WTC11 (cell line): ENCODE measurements around the gene KCNJ6.

Experiments used
- CREB1 ChIP-seq: sonication (generic); formaldehyde crosslinking; IDR thresholded peaks from 2 replicates; pipeline ENCODE4 v1.8.0; 2023; ENCODE audit warnings: mild to moderate bottlenecking, missing genetic modification reagents
- JUN ChIP-seq: sonication (generic); formaldehyde crosslinking; IDR thresholded peaks from 2 replicates; pipeline ENCODE4 v1.8.0; 2023; ENCODE audit warnings: mild to moderate bottlenecking, missing genetic modification reagents
- ZNF232 ChIP-seq: sonication (generic); formaldehyde crosslinking; IDR thresholded peaks from 2 replicates; pipeline ENCODE4 v1.8.0; 2022; ENCODE audit warnings: mild to moderate bottlenecking, missing genetic modification reagents
- TF ChIP-seq, protein P1 (sequence below): fragments of 200-600 bp; IDR thresholded peaks from 2 replicates; pipeline ENCODE4 v1.8.0; 2022; ENCODE audit warnings: antibody characterized with exemption
- TF ChIP-seq, protein P2 (sequence below): sonication (generic); formaldehyde crosslinking; IDR thresholded peaks from 2 replicates; pipeline ENCODE4 v1.8.1; 2023; ENCODE audit warnings: mild to moderate bottlenecking, missing genetic modification reagents, borderline replicate concordance

DNA sequence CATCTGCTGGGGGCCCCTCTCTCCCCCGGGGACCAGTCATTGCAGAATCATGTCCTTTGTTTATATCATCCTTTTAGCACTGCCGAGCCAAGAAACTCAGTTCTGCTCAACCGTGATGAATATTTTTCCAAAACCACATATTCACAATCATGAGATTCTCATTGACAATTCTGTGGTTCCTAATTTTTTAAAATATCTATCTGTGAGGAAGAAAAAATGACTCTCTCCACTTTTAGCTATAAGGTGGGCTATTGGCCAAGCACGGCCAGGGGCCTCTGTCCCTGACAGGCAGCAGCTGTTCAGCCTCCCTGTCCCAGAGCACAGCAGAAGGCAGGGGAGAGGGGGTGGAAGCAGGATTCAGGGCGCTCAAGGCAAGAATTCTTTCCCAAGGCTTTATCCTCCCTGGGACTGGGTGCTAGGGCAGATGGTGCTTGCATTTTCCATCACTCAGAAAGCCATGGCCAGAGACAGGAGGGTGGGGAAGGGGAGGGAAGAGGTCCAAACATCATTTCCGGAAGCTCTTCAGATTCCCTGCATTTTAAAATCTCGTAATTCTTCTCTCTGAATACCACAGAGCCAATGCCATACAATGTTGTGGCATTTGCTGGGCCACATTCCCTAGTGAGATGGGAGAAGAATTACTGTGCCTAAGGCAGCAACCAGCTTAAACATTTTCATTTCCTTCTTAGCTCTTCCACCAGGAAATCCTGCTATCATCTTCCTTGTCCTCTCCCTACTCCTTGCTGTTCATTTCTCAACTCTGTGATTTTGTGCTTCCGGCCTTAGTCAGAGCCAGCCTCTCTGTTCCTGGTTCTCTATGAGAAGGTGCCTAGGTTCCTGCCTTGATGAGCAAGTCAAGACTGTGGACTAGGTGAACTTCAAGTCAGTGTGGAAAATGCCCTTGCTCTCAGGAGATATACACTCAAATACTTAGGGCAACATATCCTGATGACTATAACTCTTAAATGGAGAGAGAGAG is 60.3 kb downstream of the KCNJ6 start:
- no peak for TF ChIP-seq JUN (CRISPR knock-in tag)
- TF ChIP-seq ZNF232 (CRISPR knock-in tag) = no peak
- no peak for TF ChIP-seq CREB1 (CRISPR knock-in tag)
- TF ChIP-seq, protein P1, sequence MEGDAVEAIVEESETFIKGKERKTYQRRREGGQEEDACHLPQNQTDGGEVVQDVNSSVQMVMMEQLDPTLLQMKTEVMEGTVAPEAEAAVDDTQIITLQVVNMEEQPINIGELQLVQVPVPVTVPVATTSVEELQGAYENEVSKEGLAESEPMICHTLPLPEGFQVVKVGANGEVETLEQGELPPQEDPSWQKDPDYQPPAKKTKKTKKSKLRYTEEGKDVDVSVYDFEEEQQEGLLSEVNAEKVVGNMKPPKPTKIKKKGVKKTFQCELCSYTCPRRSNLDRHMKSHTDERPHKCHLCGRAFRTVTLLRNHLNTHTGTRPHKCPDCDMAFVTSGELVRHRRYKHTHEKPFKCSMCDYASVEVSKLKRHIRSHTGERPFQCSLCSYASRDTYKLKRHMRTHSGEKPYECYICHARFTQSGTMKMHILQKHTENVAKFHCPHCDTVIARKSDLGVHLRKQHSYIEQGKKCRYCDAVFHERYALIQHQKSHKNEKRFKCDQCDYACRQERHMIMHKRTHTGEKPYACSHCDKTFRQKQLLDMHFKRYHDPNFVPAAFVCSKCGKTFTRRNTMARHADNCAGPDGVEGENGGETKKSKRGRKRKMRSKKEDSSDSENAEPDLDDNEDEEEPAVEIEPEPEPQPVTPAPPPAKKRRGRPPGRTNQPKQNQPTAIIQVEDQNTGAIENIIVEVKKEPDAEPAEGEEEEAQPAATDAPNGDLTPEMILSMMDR = no peak
- TF ChIP-seq, protein P2, sequence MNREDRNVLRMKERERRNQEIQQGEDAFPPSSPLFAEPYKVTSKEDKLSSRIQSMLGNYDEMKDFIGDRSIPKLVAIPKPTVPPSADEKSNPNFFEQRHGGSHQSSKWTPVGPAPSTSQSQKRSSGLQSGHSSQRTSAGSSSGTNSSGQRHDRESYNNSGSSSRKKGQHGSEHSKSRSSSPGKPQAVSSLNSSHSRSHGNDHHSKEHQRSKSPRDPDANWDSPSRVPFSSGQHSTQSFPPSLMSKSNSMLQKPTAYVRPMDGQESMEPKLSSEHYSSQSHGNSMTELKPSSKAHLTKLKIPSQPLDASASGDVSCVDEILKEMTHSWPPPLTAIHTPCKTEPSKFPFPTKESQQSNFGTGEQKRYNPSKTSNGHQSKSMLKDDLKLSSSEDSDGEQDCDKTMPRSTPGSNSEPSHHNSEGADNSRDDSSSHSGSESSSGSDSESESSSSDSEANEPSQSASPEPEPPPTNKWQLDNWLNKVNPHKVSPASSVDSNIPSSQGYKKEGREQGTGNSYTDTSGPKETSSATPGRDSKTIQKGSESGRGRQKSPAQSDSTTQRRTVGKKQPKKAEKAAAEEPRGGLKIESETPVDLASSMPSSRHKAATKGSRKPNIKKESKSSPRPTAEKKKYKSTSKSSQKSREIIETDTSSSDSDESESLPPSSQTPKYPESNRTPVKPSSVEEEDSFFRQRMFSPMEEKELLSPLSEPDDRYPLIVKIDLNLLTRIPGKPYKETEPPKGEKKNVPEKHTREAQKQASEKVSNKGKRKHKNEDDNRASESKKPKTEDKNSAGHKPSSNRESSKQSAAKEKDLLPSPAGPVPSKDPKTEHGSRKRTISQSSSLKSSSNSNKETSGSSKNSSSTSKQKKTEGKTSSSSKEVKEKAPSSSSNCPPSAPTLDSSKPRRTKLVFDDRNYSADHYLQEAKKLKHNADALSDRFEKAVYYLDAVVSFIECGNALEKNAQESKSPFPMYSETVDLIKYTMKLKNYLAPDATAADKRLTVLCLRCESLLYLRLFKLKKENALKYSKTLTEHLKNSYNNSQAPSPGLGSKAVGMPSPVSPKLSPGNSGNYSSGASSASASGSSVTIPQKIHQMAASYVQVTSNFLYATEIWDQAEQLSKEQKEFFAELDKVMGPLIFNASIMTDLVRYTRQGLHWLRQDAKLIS (CRISPR knock-in tag) = no peak
